GM12801 (cell line): ENCODE measurements around the gene ANKRD33.

Experiments used
- TF ChIP-seq, protein P1 (sequence below): IDR thresholded peaks from one replicate; pipeline ENCODE4 v1.5.1; 2011; ENCODE audit warnings: control low read depth; ENCODE audit not compliant: insufficient read length; ENCODE audit errors: extremely low read depth

The ANKRD33 gene

DNA sequence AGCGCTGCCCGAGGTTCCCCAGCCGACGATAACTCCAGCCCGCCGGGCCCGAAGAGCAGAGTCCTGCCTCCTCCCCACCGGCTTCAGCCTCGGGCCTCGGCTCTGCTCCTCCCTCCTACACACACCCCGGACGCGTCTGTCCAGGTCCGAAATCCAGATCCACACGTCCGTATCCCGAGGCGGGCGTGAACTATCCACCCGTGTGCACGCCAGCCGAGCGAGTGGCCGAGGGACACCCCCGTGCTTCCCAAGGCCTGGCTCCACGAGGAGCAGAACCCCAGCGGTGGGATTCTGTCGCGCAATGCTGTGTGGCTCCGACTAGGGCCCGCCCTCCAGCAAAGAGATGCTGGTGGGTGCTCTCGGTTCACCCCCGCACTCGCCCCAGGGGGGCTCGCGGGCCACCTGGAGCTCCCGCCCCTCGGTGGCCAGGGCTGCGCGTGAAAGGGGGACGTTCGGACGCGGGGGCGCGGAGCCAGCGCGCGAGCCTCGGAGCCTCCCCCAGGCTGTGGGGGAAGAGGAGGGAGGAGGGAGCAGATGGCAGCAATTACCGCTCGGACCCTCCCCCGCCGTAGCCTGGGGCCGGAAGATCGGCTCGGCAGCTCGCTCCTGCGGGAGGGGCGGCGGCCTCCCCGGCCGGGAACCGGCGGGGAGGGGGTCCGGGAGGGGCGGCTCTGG lies 18.9 kb upstream of the ANKRD33 start:
- TF ChIP-seq, protein P1, sequence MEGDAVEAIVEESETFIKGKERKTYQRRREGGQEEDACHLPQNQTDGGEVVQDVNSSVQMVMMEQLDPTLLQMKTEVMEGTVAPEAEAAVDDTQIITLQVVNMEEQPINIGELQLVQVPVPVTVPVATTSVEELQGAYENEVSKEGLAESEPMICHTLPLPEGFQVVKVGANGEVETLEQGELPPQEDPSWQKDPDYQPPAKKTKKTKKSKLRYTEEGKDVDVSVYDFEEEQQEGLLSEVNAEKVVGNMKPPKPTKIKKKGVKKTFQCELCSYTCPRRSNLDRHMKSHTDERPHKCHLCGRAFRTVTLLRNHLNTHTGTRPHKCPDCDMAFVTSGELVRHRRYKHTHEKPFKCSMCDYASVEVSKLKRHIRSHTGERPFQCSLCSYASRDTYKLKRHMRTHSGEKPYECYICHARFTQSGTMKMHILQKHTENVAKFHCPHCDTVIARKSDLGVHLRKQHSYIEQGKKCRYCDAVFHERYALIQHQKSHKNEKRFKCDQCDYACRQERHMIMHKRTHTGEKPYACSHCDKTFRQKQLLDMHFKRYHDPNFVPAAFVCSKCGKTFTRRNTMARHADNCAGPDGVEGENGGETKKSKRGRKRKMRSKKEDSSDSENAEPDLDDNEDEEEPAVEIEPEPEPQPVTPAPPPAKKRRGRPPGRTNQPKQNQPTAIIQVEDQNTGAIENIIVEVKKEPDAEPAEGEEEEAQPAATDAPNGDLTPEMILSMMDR: no peak

DNA sequence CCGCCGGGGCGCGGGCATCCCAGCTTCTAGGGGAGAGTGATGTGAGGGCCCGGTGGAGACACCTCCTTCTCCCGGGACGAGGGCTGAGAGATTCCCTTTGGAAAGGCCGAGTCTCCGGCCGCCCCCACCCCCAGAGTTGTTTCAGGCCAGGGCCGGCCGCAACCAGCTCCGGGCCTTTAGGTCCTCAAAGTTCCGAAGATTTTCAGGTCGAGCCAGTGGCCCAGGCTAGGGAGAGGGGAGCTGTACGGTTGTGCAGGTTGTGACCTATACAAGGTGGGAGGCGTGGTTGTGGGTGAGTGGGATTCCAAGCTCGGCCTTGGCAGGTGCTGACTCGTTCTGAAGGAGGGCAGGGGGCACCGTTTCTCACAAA lies 18.4 kb upstream of the ANKRD33 start:
- TF ChIP-seq, protein P1: no peak

DNA sequence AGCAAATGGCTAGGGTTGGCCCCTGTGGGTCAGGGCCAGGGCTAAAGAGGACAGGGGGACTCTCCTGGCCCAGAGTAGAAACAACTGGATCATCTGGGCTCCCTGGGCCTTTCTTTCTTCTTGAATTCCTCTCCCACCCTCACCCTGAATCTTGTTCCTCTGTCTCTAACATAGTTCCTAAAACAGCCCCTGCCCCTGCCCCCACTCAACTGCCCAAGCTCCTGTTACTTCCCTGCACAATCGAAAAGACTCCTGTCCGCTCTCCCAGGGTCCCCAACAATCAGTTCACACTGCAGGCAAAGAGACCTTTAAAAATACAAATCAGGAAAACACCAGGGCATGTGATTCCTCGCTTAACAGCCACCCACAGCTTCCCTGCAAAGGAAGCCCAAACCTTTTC lies 18.0 kb upstream of the ANKRD33 start:
- TF ChIP-seq, protein P1: no peak

DNA sequence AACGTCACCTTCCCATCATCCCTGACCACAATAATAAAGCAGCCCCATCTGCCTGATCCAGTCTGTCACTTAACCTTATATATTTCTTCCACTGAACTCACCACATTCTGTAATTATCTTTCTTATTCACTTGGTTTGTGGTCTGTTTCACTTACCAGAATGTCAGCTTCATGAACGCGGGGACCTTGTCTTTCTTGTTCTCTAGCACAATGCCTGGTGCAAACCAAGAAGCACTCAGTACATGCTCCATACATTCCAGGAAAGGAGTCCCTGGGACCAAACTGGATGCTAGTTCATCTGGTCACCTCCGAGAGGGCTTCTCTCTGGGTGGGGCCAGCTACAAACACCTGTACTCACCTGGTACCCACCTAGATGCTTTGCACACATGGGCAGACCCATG lies 17.4 kb upstream of the ANKRD33 start:
- TF ChIP-seq, protein P1: no peak

DNA sequence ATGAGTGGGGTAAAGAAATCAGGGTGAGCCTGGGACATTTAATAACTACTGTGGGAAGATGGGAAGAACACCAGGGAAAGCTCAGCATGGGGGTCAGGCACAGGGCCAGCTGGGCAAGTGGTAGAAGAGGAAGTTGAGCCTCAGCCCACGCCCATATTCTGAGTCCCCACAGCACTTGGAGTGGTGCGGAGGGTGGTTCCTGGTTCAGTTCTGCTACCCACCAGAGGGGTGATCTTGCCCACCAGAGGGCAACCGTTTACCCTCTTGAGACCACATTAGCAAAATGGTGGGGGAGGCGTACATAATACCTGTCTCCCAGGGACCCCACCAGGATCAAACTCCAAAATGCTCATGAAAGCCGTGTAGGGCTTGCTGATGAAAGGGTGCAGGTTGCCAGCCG lies 16.8 kb upstream of the ANKRD33 start:
- TF ChIP-seq, protein P1: no peak

DNA sequence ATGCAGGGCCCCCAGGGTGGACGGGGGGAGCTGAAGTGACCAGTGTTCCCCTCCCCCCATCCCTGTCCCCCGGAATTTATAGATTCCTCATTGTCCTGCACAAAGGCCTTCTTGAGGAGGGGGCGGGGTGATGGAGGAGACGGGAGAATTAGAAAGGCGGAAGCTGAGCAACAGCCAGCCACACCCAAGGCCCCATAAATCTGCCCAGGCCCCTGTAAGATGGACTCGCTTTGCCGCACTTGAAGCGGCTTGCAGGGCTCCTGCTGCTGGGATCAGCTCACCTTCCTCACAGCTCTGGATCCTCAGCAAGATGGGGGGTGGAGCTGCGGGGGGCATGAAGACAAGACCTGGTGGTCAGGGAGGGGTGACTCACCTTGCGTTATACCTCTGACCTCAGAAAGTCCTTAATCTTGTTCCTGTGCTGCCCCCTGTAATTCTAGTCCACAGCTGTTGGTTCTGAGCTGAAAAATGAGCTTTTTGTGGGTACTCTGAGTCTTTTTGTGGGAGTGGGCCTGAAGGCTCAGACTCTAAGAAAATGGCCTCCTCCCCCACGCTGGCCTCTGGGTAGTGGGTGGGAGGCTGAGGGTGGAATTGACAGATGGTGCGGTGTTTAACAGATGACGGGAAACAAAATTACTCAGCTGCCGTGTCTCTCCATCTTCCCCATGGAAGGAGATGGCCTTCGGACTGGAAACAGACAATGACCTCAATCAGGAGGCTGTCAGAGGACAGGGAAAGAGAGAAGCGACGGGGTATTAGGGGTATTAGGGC lies 15.8 kb upstream of the ANKRD33 start:
- TF ChIP-seq, protein P1: no peak

DNA sequence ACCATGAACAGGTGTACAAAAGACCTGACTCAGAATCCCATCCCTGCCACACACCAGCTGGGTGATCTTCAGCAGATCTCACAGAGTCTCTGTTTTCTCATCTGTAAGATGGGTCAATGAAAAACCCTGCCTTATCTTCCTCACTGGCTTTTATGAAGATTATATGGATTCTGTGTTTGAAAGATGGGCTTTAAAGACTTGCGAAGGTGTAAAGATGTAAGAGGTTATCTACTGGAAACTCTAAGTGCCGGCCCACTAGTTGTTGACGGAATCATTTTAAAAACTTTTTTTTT lies 15.3 kb upstream of the ANKRD33 start:
- TF ChIP-seq, protein P1: no peak
